SJSA1 (cell line): ENCODE results near the gene MAN1C1. TPM values are rescaled to one million over a fixed set of nuclear protein-coding genes. Genes with fewer than 3 reads are reported as not detected.
A peak's percentile ranks its signal among the peaks of the same experiment; 100 is the strongest.
"Not testable (repeated sequence)": the region's sequence is repeated elsewhere in the genome, so short reads cannot be mapped to it uniquely, and the experiment has no call there.

Experiments
- DNase-seq, 2 experiments: peaks; one replicate each; pipeline ENCODE4 v3.0.0-alpha.2; 2015 to 2020; ENCODE audit warnings: low spot score in 2 of 2, low read depth in 1 of 2
- H3K27ac ChIP-seq: fragments of 250-450 bp; sonication (Bioruptor Pico); 2 replicates; pipeline ENCODE4 v1.5.1; 2020; ENCODE audit warnings: mild to moderate bottlenecking, moderate library complexity
- H3K27me3 ChIP-seq: fragments of 250-450 bp; sonication (Bioruptor Pico); replicated peaks from 2 replicates; pipeline ENCODE4 v1.5.1; 2020; ENCODE audit warnings: mild to moderate bottlenecking, moderate library complexity
- H3K36me3 ChIP-seq: fragments of 250-450 bp; sonication (Bioruptor Pico); 2 replicates; pipeline ENCODE4 v1.5.1; 2020; ENCODE audit warnings: mild to moderate bottlenecking
- H3K4me1 ChIP-seq: fragments of 250-450 bp; sonication (Bioruptor Pico); replicated peaks from 2 replicates; pipeline ENCODE4 v1.6.1; 2021; ENCODE audit warnings: mild to moderate bottlenecking
- H3K4me3 ChIP-seq: fragments of 250-450 bp; sonication (Bioruptor Pico); 2 replicates; pipeline ENCODE4 v1.5.1; 2020; ENCODE audit warnings: mild to moderate bottlenecking
- H3K9me3 ChIP-seq: fragments of 250-450 bp; sonication (Bioruptor Pico); replicated peaks from 2 replicates; pipeline ENCODE4 v1.5.1; 2020; ENCODE audit warnings: mild to moderate bottlenecking
- total RNA-seq: library from RNA; depleted of rRNA; stranded (reverse); fragments of >200 nt; shearing (Covaris generic); gene quantifications from 2 replicates; pipeline ENCODE4 v1.2.3, GENCODE V29; 2014

The MAN1C1 gene
- total RNA-seq, 1 experiment from 2014 or later: not detected

GRCh38 chr1:25596641-25597040, 19.9 kb upstream of the MAN1C1 start:
- H3K27me3 ChIP-seq, H3K36me3 ChIP-seq, DNase-seq, H3K4me3 ChIP-seq, H3K9me3 ChIP-seq, H3K4me1 ChIP-seq, H3K27ac ChIP-seq: not testable (repeated sequence)

- H3K27me3 ChIP-seq: peaks cover 3% of the 10 kb centered on the region; the same call in 1 of the 2 replicates
- H3K4me3 ChIP-seq: no peak overlapping the region
- no peaks in the 10 kb centered on the region for H3K36me3 ChIP-seq
- H3K4me1 ChIP-seq: no peaks in the 10 kb centered on the region
- H3K9me3 ChIP-seq: no peaks in the 10 kb centered on the region
- DNase-seq: no peak
- no peak overlapping the region for H3K27ac ChIP-seq
Measured at GRCh38 chr1:25598879-25599278, 17.7 kb upstream of the MAN1C1 start.

- H3K4me3 ChIP-seq: no peak overlapping the region
- peaks cover 3% of the 10 kb centered on the region; the same call in 1 of the 2 replicates for H3K27me3 ChIP-seq
- no peaks in the 10 kb centered on the region for H3K9me3 ChIP-seq
- H3K36me3 ChIP-seq: no peaks in the 10 kb centered on the region
- no peaks in the 10 kb centered on the region for H3K4me1 ChIP-seq
- DNase-seq: no peak
- H3K27ac ChIP-seq: no peak overlapping the region
Measured at GRCh38 chr1:25599969-25600610, 16.5 kb upstream of the MAN1C1 start.

DNA sequence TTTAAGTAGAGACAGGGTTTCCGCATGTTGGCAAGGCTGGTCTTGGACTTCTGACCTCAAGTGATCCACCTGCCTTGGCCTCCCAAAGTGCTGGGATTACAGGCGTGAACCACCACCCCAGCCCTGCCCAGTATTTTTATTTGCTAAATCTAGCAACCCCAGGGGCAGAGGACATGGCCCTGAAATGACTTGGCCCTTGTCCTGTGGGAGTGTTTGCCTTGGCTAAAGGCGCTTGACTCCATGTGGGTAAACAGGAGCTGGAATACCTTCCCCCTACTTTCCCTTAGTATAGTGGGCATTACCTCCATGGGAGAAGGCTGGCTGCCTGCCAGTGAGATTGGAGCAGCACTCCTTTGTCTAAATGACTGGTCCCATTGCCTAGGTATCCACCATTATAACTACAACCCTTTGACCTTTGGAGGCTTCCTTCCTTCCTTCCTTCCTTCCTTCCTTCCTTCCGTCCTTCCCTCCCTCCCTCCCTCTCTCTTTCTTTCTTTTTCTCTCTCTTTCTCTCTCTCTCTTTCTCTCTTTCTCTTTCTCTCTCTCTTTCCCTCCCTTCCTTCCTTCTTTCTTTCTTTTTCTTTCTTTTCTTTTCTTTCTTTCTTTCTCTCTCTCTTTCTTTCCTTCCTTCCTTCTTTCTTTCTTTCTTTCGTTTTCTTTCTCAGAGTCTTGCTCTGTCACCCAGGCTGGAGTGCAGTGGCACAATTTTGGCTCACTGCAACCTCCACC, 15.5 kb upstream of the MAN1C1 start:
- H3K9me3 ChIP-seq, H3K4me3 ChIP-seq, H3K27me3 ChIP-seq, H3K27ac ChIP-seq, DNase-seq, H3K4me1 ChIP-seq, H3K36me3 ChIP-seq: not testable (repeated sequence)

DNA sequence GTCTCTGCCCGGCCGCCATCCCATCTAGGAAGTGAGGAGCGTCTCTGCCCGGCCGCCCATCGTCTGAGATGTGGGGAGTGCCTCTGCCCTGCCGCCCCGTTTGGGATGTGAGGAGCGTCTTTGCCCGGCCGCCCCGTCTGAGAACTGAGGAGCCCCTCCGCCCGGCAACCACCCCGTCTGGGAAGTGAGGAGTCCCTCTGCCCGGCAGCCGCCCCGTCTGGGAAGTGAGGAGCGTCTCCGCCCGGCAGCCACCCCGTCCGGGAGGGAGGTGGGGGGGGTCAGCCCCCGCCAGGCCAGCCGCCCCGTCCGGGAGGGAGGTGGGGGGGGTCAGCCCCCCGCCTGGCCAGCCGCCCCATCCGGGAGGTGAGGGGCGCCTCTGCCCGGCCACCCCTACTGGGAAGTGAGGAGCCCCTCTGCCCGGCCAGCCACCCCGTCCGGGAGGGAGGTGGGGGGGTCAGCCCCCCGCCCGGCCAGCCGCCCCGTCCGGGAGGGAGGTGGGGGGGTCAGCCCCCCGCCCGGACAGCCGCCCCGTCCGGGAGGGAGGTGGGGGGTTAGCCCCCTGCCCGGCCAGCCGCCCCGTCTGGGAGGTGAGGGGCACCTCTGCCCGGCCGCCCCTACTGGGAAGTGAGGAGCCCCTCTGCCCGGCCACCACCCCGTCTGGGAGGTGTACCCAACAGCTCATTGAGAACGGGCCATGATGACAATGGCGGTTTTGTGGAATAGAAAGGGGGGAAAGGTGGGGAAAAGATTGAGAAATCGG, 12.6 kb upstream of the MAN1C1 start:
- H3K27ac ChIP-seq: not testable (repeated sequence)

GRCh38 chr1:25607123-25607522, 9.5 kb upstream of the MAN1C1 start:
- no peaks in the 10 kb centered on the region for H3K9me3 ChIP-seq
- peaks cover 7% of the 10 kb centered on the region; the same call in 1 of the 2 replicates for H3K27me3 ChIP-seq
- no peak overlapping the region for H3K27ac ChIP-seq
- peaks cover 3% of the 10 kb centered on the region; the same call in 1 of the 2 replicates for H3K4me1 ChIP-seq
- no peak for DNase-seq
- H3K4me3 ChIP-seq: no peak overlapping the region
- no peaks in the 10 kb centered on the region for H3K36me3 ChIP-seq

More for the DNA sequence above, 12.6 kb upstream of the MAN1C1 start:
- H3K27me3 ChIP-seq, H3K4me3 ChIP-seq, DNase-seq, H3K4me1 ChIP-seq, H3K9me3 ChIP-seq, H3K36me3 ChIP-seq: not testable (repeated sequence)

DNA sequence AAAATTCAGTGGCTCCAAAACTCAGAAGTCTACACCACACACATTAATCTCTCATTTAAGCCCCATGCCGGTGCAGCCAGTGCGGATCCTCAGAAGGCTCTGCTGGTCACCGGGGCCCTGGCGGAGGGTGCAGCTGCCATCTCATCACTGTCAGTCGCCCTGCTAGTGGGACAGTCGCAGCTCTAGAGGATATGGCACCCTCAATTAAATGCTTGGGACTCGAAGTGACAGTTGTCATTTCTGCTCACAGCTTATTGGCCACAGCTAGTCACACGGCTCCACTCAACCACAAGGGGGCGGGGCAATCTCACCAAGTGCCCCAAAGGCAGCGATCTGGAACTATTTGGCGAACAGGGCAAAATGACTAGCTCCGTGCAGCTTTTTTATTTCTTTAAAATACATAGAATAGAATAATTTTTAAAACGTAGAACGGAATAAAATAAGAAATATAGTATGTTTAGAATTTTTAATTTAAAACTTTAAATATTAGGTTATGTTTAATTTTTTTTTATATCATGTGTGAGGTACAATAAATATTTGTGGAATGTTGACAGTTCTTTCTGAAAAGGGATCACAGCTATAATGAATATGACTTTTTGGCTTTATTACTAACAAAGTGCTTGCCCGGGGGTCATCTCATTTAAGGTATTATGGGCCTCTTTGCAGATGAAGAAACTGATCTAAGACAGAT, 8.0 kb upstream of the MAN1C1 start:
- DNase-seq: peak; percentile 41 to 75
- Histone ChIP-seq H3K4me1 (peaks cover 3% of the 10 kb centered on the region; the same call in 1 of the 2 replicates), H3K27ac (no peak overlapping the region), H3K27me3 (peaks cover 14% of the 10 kb centered on the region), H3K36me3 (no peaks in the 10 kb centered on the region), H3K9me3 (no peaks in the 10 kb centered on the region), H3K4me3 (no peak overlapping the region)

GRCh38 chr1:25609921-25610320, 6.7 kb upstream of the MAN1C1 start:
- H3K27ac ChIP-seq: no peak overlapping the region
- peaks cover 17% of the 10 kb centered on the region for H3K27me3 ChIP-seq
- DNase-seq: no peak
- H3K9me3 ChIP-seq: no peaks in the 10 kb centered on the region
- H3K4me3 ChIP-seq: no peak overlapping the region
- H3K4me1 ChIP-seq: peaks cover 3% of the 10 kb centered on the region; the same call in 1 of the 2 replicates
- no peaks in the 10 kb centered on the region for H3K36me3 ChIP-seq

- Histone ChIP-seq H3K4me1 (peaks cover 9% of the 10 kb centered on the region), H3K36me3 (no peaks in the 10 kb centered on the region), H3K4me3 (no peak overlapping the region), H3K9me3 (no peaks in the 10 kb centered on the region), H3K27me3 (peaks cover 17% of the 10 kb centered on the region), H3K27ac (no peak overlapping the region)
- DNase-seq: no peak
Measured at GRCh38 chr1:25610822-25611630, 5.6 kb upstream of the MAN1C1 start.

DNA sequence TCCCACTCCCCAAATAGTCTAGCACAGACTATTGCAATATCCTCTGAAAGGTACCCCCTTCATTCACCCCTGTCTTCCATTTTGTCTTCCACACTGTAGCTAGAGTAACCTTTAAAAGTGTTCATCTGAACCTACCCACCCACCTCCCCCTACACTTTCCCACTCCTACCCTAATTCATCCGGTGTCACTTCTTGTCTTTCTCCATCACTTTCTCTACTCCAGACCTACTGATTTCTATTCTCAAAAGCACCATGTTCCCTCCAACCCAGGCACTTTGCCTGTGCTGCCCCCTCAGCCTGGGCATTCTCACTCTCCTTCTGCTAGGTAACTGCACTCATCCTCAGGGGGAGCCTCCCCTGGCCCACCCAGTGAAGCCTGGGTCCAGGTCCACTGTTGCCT, 4.7 kb upstream of the MAN1C1 start:
- H3K27ac ChIP-seq: no peak overlapping the region
- H3K36me3 ChIP-seq: peaks cover 1% of the 10 kb centered on the region; the same call in 1 of the 2 replicates
- no peak overlapping the region for H3K4me3 ChIP-seq
- peaks cover 13% of the 10 kb centered on the region for H3K4me1 ChIP-seq
- DNase-seq: no peak
- H3K9me3 ChIP-seq: no peaks in the 10 kb centered on the region
- H3K27me3 ChIP-seq: peaks cover 18% of the 10 kb centered on the region

DNA sequence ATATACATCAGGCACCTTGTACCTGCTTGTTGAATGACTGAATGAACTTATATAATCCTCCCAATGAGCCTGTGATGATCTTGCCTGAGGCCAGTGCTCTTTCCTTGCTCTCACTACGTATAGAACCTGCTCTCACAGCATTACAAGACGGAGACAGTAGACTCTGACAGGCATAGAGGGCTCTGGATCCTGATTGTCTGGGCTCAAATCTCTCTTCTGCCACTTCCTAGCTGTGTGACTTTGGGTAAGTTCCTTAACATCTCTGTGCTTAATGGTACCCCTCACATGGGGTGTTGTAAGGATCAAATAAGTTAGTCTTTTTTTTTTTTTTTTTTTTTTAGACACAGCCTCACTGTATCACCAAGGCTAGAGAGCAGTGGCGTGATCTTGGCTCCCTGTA, 4.2 kb upstream of the MAN1C1 start:
- Histone ChIP-seq H3K4me3 (no peak overlapping the region), H3K4me1 (peaks cover 19% of the 10 kb centered on the region), H3K36me3 (peaks cover 4% of the 10 kb centered on the region; the same call in 1 of the 2 replicates), H3K9me3 (no peaks in the 10 kb centered on the region), H3K27ac (no peak overlapping the region), H3K27me3 (peaks cover 22% of the 10 kb centered on the region)
- no peak for DNase-seq

DNA sequence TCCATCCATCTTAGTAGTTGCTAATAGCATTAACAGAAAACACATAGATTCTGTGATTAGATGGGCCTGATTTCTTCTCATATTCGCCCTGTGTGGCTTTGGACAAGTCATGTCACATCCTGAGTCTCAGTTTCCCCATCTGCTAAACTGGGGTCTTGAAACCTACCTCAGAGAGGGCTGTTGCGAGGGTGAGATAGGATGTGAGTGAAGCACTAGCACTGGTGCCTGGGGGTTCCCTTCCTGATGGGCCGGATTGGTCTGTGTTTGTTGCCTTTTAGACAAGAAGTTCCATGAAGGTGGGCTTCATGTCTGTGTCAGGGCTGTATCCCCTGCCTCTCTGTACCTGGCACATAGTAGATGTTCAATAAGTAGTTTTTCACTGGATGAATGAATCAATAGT, 3.5 kb upstream of the MAN1C1 start:
- Histone ChIP-seq H3K4me3 (no peak overlapping the region), H3K36me3 (peaks cover 4% of the 10 kb centered on the region; the same call in 1 of the 2 replicates), H3K9me3 (no peaks in the 10 kb centered on the region), H3K4me1 (peaks cover 23% of the 10 kb centered on the region), H3K27me3 (peaks cover 29% of the 10 kb centered on the region), H3K27ac (no peak overlapping the region)
- DNase-seq: no peak
